Stimulated activated CD4-positive, alpha-beta T cell treated with anti-CD3 and anti-CD28 coated beads, Interleukin-12 subunit alpha, Interleukin-12 subunit beta, amount 100 ng/mL, for 4 hours (primary cell): ENCODE measurements around the gene SOX18.

Experiments
- DNase-seq: peaks from one replicate; pipeline ENCODE4 v3.0.0-alpha.2; 2020

Gene SOX18

DNA sequence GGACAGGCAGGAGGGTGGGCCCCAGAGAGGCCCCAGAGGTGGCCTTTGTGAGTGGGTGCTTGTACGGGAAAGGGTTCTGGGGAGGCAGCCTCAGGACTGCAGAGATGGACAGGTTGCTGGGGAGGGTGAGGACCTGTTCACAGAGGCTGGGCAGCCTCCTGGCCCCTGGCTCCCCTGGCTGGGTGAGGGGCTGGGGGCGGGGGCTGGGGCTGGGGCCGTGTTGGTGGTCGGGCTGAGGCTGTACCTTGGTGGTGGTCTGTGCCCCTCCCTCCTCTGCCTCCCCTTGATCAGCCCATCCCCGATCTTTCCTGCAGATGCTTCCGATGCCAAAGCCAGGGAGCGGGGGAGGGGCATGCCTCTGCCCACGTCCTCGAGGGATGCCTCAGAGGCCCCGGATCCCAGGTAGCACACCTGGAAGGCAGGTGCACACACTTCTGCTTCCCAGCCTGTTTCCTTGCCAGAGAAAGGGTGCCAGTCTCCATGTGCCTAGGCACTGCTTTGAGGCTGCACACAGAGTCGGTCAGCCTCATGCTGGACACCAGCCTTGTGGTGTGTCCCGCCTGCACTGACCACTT is 18.4 kb upstream of the SOX18 start:
- no peak for DNase-seq

DNA sequence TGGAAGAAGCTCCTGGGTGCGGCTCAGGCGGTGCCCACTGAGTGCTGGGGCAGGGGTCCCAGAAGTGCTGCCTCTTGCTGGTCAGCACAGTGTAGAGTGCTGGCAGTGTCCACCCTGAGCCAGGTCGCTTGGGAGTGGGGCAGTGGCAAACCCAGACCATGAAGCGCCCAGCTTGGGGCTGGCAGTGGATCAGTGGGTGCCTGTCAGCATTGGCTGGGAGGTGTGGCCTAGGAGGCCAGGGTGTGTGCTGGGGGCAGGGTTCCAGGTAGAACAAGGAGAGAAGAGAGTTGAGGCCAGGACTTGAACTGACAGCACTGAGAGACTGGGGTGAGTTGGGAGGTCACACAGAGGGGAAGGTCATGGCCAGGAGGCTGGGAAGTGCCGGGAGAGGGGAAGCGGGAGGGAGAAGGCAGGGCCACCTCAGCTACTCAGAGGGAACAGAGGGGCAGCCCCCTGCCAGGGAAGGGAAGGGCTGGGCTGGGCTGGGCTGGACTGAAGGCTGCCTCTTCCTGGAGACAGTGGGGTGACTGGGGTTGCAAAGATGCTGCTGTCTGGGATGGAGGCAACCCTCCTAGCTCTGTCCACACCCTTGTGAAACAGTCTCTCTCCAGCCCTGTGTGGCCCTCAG is 17.7 kb upstream of the SOX18 start:
- DNase-seq = no peak

DNA sequence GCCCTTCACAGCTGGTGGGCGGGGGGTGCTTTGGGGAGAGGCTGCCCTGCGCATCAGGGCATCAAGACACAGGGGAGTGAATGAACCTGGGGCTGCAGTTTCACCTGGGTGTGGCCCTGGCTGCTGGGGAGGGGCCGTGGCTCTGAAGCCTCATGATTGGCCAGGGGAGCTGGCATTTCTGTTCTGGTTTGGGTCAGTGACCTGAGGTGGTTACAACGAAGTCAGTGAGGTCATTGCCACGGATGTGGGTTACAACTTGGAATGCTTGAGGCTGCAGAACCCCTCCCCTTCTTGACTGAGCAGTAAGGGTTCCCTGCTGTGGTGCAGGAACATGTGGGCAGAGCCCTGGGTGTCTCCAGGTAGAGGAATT is 16.5 kb upstream of the SOX18 start:
- no peak for DNase-seq

DNA sequence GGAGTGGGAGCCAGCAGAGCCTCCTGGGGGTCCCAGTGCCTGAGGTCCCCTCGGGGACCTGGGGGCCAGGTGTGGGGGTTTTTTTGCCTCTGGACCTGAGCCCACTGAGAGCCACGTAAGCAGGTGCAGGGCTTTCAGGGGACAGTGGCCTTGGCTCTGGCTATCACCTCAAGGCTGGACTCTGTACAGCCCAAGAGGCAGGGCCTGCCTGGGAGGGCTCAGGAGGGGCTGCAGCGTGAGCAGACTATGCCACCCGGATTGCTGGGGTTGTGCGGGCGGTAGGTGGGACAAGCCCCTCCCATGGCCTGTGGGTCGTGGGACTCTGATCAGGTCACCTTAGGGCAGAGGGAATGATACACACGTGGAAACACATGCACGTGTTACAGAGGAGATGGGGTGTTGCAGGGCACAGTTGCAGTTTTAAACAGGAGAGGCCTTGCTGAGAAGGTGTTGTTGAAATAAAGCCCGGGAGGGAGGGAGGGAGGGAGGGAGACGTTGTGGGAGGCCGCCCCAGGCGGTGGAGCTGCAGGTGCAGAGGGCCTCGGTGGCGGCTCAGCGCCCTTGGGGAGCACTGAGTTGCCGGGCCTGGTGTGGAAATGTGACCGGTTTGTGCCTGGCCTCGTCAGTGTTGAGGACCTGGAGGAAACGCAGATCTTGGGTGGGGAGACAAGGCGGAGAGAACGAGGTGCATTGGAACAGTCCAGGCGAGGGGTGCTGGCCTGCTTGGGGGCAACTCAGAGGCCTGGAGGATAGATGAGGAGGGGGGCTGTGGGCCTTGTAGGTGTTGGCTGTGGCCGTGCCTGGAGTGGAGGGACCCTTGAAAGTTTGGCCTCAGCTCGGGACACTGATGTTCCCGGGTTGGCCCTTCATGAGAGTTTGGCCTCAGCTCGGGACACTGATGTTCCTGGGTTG is 15.9 kb upstream of the SOX18 start:
- DNase-seq = no peak

DNA sequence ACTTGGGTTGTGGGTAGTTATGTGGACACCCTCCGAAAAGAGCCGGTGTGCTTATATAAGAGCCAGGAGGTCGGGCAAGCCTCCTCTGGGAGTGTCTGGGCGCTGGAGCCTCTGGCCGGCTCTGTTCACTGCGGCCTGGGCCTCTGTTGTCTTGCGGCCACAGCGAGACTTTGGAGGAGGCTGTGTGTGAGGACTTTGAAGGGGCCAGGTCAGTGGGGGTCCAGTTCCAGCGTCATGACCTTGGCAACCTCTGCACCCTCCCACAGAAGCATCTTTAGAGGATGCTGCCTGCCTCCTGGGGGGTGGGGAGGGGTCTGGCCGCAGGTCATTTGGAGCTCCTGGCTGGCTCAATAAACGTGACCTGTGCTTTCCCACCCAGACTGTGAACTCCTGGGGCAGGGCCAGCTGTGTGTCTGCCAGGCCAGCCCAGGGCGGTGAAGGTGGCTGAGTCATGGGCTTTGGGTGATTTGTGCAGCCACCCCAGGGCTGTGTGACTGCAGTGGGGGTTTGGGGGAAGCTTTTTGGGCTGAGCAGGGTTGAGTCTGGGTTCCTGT is 14.8 kb upstream of the SOX18 start:
- no peak for DNase-seq

DNA sequence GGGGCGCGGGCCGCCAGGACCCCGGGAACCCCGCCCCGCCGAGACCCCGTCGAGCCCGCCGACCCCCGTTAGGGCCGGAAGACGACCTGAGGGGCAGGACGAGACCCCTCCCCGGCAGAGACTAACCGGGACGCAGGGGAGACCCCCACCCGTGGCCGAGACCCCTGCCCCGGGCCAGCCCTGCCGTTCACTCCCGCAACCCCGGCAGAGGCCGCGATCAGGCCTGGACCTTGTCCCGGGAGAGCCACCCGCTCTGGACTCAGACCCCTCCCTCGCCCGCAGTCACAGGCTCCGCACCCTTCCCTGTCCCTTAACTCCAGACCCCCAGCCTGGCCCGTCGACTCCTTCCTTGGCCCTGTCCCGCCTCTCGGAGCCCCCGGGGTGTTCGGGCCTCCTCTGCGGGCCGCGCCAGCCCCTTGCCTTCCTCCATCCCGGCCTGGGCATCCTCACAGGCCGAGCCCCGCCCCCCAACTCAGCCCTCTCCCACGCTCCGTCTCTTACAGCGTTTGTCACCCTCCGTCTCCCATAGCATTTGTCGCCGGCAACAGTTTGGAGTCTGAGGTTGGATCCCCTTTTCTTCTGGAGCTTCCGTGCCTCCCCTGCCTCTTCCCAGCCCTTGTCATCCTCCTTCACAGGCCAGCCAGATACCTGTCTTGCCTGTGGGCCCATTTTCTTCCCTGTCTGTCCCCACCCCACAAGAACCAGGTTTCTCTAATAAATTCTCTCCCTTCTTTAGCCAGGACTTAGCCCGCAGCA is 14.1 kb upstream of the SOX18 start:
- no peak for DNase-seq

DNA sequence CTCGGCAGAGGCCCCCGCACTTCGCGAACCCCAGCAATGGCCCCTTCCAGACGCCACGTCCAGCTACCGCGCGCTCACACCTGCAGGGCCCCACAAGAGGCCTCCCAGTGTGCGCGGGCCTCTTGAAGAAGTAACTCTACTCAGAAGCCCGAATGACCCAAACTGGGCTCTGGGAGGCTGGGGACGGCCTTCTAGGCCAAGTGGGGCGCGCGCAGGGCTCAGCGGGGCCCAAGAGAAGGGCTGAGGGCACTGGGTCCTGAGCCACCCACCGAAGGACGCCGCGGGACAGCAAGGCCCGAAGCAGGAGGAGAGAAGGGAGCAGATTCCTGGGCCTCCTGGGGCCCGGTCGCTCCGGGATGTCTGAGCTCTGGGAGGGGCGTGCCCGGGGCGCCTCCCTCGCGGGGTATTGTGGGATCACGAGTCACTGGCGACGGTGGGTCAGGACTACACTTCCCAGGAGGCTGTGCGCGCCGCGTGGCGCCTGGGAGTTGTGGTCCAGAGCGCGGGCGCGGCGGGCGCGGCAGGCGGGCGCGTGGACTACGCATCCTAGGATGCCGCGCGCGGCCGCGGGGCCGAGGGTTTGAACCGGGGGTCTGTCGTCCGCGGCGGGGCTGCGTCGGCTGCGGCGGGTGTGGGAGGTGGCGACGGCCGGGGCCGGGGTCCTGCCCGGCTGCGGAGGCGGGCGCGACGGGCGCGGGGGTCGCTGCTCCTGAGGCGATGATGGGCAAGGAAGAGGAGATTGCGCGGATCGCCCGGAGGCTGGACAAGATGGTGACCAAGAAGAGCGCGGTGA is 13.4 kb upstream of the SOX18 start, which contains the start of gene TCEA2:
Gene TCEA2, plus strand, starts transcription at position 603 of the 793 bp plus-strand sequence. Its CDS starts 115 bp downstream, at position 718.
- peak; percentile 94 for DNase-seq

DNA sequence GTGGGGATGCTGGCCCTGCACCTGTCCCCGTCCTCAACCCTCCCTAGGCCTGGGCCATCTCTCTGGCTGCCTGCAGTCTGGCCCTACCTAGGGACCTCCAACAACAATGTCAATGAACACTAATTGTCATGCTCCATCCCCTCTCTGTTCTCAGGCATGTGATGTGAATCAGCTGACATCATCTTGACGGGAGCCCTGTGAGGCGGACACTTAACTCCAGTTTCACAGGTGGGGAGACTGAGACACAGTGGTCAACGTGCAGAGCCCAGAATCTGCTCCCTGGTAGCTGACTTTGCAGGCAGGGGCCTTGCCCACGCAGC is 12.8 kb upstream of the SOX18 start:
- no peak for DNase-seq

DNA sequence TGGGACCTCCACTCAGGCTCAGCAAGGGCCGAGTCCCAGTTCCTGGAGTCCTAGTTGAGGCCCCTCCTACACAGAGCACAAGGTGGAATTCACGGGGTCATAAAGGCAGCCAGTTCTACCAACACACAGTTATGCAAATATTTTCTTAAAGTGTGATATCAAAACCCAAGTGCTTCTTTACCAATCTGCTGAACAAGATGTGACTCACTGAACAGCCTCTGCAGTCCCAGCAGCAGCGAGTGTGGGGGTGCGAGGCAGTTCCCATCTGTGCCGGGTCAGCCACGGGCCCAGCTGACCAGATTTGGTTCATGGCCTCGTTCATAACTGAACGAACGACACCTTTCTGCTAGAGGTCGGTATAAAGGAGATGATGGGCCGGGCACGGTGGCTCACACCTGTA is 9.1 kb upstream of the SOX18 start:
- no peak for DNase-seq

DNA sequence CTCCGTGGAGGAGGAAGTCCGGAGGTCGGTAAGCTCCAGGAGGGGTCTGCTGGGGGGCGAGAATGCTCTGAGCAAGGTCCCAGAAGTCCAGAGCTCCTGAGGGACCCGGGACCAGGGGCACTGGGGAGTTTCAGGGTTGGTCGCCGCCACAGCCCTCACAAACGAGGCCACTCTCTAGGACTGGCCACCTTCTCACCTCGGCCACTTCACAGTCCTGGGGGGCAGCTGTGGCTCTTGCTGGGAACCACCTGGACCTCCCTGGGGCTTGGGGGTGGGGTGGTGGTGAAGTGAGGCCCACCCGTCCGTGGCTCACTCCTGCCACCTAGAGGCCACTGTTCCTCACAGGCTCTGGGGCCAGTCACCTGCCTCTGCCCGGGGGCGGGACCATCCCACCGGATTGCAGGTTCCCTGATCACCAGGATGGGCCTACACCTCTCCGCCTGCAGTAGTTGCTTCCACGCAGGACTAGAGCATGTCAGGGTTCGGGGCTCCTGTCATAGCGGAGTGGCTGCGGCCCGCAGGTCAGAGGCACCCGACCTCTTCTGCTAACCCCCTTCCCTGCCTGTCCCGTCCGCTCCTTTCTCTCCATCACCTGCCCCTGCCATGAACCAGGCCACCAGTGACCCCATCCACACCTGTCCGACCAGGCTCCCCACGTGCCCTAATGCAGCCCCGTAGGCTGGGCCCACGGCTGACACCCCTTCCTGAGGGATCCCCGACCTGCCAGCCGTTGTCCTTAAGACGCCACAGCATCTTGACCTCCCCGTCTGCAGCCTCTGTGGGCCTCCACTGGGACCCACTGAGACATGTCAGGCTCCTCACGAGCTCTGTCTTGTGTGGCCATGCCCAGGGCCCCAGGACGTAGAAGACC is 8.4 kb upstream of the SOX18 start:
- peak; percentile 85 for DNase-seq

DNA sequence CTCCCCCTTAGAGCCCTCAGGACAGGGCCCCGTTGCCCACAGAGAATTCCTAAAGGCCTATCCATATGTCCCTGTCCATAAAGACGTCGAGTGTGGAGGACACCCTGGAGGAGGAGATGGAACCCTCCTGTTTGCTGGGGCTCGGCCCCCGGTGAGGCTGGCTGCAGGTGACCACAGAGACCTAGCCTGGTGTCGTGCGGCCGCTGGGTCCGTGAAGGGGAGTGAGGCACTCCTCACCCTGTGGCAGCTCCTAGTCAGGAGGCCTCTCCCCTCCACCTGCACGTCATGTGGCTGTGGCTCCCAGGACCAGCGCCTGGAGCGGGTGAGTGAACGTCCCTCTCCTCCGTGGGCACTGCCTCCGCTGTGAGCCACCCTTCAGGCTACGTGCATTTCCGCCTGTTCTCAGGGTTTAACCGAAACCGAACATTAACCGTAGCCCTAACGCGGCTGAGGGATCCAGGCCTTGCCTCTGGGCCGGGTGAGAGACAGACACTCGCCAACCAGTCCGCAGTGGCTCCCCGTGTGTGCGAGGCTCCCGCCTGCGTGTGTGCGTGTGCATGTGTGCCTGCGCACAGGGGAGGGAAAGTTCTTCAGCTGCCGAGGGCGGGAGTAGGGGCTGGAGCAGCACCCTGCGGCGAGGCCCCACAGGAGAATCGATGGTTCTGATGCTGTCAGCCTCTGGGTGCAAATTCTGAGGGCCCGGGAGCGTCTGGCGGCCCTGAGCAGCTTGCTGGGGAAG is 7.6 kb upstream of the SOX18 start:
- DNase-seq = no peak

DNA sequence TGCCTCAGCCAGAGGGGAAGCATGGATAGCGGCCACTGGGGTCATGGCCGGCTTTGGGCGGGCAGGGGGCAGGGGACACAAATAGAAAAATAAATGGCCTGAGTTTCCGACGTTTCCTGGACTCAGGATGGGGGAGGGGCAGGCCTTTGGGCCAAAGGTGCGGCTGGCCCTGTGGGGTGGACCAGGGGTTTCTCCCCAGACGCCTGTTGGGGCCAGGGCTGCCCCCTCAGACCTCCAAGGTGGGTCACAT is 7.1 kb upstream of the SOX18 start:
- DNase-seq = no peak

DNA sequence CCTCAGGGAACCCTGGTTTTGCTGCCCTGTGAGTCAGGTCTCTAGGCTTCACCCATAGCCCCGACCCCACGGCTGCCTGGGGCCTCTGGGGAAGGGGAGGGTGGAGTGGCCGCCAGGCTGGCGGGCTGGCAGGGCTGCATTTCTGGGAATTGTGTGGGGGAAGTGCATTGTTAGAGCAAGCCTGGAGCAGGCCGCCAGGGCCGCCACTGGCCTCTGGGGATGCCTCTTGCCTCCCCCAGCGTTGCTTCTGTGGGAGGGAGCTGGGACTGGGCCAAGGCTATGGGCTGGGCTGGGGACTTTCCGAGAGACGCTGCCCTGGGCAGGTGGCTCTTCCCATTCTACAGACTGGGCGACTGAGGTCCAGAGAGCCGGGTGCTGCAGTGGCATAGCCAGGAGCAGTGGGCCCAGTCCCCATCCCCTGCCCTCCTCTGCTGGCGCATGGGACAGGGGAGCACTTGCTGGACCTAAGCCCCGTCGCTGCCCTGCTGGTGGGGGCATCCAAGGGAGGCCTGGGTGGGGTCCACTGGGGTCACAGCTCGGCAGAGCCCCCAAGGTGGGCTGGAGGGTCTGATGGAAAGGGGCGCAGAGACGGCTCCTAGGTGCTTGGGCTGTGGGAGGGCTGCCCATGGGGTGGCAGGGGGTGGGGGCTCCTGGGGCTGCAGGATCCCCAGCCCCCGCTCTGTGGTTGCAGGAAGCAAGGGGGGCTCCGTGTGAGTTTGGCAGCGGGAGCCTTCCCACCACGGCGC is 6.6 kb upstream of the SOX18 start:
- DNase-seq = no peak

DNA sequence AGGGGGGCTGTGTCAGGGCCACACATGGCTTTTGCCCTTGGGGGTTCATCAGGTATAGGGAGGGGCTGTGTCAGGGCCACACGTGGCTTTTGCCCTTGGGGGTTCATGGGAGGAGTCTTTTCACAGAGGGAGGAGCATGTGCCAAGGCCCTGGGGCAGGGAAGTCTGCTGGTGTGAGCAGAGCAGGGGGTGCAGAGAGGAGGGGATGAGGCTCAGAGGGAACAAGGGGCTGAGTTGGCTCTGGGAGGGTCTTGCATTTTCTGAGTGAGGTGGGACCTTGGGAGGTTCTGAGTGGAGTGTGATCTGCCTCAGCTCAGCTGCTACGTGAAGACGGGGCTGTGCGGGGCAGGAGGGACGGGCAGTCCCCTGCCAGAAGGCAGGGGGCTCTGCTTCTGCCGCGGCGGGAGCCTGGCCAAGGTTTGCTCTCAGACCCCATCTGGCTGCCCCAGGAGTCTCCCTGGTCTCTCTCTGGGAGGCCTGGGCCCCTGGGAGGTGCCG is 6.0 kb upstream of the SOX18 start:
- no peak for DNase-seq

DNA sequence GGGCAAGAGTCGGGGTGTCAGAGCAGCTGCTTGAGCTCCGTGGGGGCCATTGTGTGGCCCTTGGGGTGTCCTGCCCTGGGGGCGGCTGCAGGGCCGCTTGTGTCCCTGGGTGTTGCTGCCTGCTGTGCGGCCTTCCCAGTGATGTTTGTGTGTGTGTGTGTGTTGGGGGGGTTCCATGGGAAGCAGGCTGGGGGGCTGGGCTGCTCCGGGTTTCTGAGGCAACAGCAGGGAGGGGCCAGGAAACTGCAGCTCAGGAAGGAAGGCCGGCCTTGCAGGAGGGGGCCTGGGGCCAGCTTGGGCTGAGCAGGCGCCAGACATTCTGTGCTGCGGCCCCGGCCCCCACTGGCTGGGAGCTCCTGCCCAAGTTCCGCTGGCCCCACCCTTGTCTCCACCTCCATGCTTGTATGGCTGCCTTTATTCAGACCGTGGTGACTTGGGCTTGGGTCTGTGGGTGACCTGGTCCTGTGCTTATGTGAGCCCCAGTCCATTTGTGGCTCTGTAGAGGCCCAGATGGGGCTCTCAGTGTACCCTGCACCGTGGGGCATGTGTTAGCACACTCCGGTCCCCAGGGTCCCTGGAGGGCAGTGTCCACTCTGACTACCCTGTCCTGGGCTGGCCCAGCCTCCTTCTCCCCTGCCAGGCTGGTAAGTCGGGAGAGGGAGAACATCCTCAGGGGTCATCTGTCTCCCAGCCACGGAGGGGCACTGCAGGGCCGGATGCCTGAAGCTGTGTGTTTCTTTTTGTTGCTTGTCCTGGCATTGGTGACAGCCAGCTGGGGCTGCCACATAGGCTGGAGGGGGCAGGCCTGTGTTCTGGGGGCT is 4.6 kb upstream of the SOX18 start:
- DNase-seq = no peak

DNA sequence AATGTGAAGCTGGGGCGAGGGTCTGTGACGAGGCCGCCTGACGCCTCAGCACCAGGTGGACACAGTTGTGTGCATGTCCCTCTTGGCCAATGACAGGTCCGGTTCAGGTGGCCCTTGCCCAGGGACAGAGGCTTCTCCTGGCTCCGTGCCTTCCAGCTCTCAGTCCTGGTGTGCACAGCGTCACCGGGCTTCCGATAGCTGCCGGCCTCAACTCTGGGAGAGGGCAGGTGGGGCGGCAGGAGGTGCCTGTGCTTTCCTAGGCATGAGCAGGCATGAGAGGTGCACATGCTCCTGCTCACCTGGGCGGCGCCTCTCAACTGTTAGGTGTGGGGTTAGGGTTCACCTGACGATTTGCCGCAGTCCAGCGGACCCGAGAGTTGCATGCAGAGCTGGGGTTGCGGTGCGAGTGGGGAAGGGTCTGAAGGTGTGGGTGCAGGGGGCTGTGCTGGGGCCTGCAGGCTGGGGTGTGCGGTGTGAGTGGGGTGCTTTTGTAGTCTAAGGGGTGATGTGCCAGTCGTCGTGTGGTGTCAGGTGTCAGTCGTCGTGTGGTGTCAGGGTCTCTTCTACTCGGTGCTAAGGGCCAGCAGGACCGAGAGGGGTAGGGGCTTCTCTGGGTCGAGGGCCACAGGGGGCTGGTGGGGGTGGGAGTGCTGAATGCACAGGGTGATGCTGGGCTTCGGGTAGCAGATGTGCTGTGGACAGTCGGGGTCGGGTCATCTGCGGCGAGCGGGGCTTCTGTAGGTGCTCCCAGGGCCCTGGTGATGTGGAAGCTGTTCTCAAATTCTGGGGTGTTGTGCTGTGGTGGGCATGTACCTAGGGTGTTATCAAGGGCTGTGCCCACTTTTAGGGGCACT is 3.8 kb upstream of the SOX18 start:
- DNase-seq = no peak

DNA sequence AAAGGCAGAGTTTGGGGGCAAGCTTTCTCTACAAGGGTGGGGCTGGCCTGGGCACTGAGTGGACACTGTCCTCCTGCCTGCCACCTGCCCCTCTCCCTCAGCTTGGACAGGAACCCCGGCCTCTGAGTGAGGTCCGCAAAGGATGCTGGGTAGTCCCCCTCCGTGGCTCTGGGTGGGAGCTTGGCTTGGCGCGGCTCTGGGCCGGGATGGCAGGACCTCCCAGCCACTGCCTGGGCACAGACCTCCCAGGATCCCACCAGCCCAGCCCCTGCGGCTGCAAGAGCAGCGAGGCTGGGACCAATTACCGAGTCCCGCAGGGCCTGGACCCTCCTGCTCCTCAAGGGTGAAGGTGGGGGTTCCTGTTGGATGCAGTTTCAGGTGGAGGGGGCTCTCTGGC is 2.9 kb upstream of the SOX18 start:
- no peak for DNase-seq
